Measurements from ENCODE around the gene CKAP4. TPM values are rescaled to one million over a fixed set of nuclear protein-coding genes. Genes with fewer than 3 reads are reported as not detected.
A peak's percentile ranks its signal among the peaks of the same experiment; 100 is the strongest.

The CKAP4 gene
- total RNA-seq, 2 donors from 2014 or later: 5.1 to 17.4 TPM

DNA sequence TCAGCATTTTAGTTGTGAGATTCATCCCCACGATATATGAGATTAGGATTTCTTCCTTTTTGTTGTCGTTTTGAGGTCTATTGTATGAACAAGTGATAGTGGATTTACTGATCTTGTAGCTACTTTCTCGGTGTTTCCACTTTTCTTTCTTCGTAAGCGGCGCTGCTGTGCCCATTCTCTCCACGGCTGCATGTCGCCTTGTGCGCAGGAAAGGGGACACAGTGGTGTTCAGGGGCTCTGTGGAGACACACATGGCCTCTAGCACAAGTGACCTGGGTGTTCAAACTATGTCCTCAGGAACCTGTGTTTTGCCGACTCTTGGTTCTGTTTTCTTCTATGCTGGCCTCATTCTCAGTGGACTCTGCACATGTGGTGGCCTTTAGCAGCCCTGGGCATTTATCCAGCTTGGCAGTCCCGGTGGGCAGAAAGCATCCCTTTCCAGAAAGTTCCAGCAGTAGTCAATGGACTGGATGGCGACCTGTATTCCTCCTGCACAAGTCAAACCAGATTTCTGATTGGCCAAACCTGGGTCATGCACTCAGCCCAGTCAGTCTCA is 18.7 kb downstream of the CKAP4 start:
- ATAC-seq (no peak), DNase-seq (ENCODE audit: low spot score in 2 of 2) (no peak)
- H3K36me3 Mint-ChIP-seq: no peaks in the 10 kb centered on the region
- no peaks in the 10 kb centered on the region for H3K9me3 Mint-ChIP-seq
- no peak overlapping the region for H3K27ac Mint-ChIP-seq

DNA sequence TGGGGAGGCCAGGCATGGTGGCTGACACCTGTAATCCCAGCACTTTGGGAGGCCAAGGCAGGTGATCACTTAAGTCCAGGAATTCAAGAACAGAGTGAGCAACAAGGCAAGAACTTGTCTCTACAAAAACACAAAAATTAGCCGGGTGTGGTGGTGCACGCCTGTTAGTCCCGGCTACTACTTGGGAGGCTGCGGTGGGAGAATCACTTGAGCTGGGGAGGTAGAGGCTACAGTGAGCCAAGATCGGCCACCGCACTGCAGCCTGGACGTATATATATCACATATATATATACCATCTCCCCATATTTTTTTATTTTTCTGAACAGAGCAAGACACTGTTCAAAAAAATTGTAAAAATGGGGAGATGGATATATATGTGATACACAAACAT is 19.5 kb downstream of the CKAP4 start:
- H3K27ac Mint-ChIP-seq: no peak overlapping the region
- no peak for DNase-seq (ENCODE audit: low spot score in 2 of 2)
- H3K9me3 Mint-ChIP-seq: no peaks in the 10 kb centered on the region
- H3K36me3 Mint-ChIP-seq: no peaks in the 10 kb centered on the region
- ATAC-seq: no peak

- ATAC-seq (peak; percentile 55 to 68), DNase-seq (ENCODE audit: low spot score in 2 of 2) (no peak)
- Mint-ChIP-seq H3K36me3 (no peaks in the 10 kb centered on the region), H3K27ac (peak overlapping the region in 1 of 2 donors; percentile 59), H3K9me3 (no peaks in the 10 kb centered on the region)
Measured at GRCh38 chr12:106227641-106228319, 20.0 kb downstream of the CKAP4 start.

GRCh38 chr12:106226884-106227640 is 20.8 kb downstream of the CKAP4 start:
- DNase-seq (ENCODE audit: low spot score in 2 of 2) (peak in 1 of 2 donors; percentile 34), ATAC-seq (peak; percentile 54 to 57)
- Mint-ChIP-seq H3K27ac (peak overlapping the region; percentile 36 to 59), H3K9me3 (no peaks in the 10 kb centered on the region), H3K36me3 (no peaks in the 10 kb centered on the region)

- no peak for ATAC-seq
- DNase-seq (ENCODE audit: low spot score in 2 of 2): no peak
Measured at GRCh38 chr12:106224355-106224706, 23.5 kb downstream of the CKAP4 start.

GRCh38 chr12:106223485-106224354 is 24.1 kb downstream of the CKAP4 start:
- ATAC-seq (peak; percentile 77 to 82), DNase-seq (ENCODE audit: low spot score in 2 of 2) (peak in 1 of 2 donors; percentile 75)
- Mint-ChIP-seq H3K27ac (no peak overlapping the region), H3K9me3 (peaks cover 3 to 5% of the 10 kb centered on the region in 2 donors), H3K36me3 (peaks cover 5% of the 10 kb centered on the region in 2 donors)

More at GRCh38 chr12:106224355-106224706, 23.5 kb downstream of the CKAP4 start:
- Mint-ChIP-seq H3K36me3 (no peaks in the 10 kb centered on the region), H3K9me3 (no peaks in the 10 kb centered on the region), H3K27ac (no peak overlapping the region)

DNA sequence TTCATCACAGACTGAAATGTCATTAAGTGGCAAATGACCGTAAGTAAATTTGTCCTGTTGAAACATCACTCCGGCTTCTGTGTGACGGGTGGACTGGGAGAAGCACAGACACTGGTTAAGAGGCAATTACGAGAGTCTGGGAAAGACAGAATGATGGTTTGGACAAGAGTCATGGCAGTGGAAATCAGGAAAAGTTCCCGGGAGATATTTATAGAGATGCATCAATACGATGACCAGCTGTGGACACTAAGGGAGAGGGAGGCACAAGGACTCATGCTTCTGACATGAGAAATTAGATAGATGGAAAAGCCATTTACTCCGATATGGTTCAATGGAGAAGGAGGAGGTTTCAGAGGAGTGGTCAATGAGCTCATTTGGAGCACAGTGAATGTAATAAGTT is 27.3 kb downstream of the CKAP4 start:
- no peak overlapping the region for H3K27ac Mint-ChIP-seq
- no peak for DNase-seq (ENCODE audit: low spot score in 2 of 2)
- H3K36me3 Mint-ChIP-seq: peaks cover 13 to 17% of the 10 kb centered on the region in 2 donors
- peaks cover 14 to 16% of the 10 kb centered on the region in 2 donors for H3K9me3 Mint-ChIP-seq
- ATAC-seq: no peak

DNA sequence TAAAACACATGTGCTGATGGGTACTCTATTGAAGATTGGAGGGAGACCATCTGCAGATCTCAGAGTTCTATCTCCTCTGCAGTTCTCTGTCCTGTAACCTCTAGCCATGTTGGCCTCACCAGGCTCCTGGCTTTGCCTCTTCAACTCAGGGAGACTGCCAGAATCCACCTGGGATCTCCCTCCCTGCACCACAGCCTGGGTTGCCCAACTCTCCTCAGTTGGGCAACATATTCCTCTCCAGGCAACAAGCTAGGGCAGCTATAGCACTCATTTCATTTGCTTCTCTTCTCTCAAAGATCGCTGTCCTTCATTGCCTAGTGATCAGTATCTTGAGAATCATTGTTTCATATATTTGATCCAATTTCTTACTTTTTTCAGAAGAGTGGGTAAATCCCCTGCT is 28.8 kb downstream of the CKAP4 start:
- H3K36me3 Mint-ChIP-seq: peaks cover 13 to 17% of the 10 kb centered on the region in 2 donors
- H3K9me3 Mint-ChIP-seq: peaks cover 14 to 16% of the 10 kb centered on the region in 2 donors
- DNase-seq (ENCODE audit: low spot score in 2 of 2) (no peak), ATAC-seq (no peak)
- no peak overlapping the region for H3K27ac Mint-ChIP-seq

DNA sequence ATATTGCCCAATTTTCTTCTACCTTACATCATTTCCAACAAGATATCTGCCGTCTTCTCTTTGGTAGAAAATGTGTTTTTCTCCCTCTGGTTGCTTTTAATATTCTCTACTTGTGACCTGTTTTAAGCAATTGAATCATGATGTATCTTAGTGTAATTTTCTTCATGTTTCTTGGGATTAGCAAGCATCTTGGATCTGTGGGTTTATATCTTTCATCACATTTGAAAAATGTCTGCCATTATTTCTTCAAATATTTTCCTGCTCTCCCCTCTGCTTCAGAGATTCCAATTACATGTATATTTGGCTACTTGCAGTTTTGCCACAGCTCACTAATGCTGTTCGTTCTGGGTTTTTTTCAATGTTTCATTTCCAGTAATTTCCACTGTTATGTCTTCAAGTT is 30.1 kb downstream of the CKAP4 start:
- DNase-seq (ENCODE audit: low spot score in 2 of 2) (no peak), ATAC-seq (no peak)
- H3K27ac Mint-ChIP-seq: no peak overlapping the region
- H3K9me3 Mint-ChIP-seq: peaks cover 14 to 16% of the 10 kb centered on the region in 2 donors
- peaks cover 13 to 17% of the 10 kb centered on the region in 2 donors for H3K36me3 Mint-ChIP-seq

- peaks cover 13 to 17% of the 10 kb centered on the region in 2 donors for H3K36me3 Mint-ChIP-seq
- DNase-seq (ENCODE audit: low spot score in 2 of 2): no peak
- H3K27ac Mint-ChIP-seq: no peak overlapping the region
- peaks cover 14 to 16% of the 10 kb centered on the region in 2 donors for H3K9me3 Mint-ChIP-seq
- ATAC-seq: no peak
Measured at GRCh38 chr12:106214571-106214970, 33.2 kb downstream of the CKAP4 start.

DNA sequence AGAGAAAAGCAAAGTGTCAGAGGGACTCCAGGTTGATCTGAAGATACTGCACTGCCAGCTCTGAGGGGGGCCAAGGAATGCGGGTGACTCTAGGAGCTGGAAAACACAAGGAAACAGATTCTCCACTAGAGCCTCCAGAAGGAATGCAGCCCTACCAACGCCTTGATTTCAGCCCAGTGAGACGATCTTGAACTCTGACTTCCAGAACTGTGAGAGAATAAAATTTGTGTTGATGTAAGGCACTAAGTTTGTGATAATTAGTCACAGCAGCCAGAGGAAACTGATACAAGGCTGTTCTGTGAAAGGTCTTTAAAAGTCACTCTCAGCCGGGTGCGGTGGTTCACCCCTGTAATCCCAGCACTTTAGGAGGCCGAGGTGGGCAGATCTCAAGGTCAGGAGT is 34.2 kb downstream of the CKAP4 start:
- H3K27ac Mint-ChIP-seq: no peak overlapping the region
- DNase-seq (ENCODE audit: low spot score in 2 of 2) (no peak), ATAC-seq (no peak)
- H3K9me3 Mint-ChIP-seq: peaks cover 9 to 12% of the 10 kb centered on the region in 2 donors
- peaks cover 8 to 12% of the 10 kb centered on the region in 2 donors for H3K36me3 Mint-ChIP-seq

DNA sequence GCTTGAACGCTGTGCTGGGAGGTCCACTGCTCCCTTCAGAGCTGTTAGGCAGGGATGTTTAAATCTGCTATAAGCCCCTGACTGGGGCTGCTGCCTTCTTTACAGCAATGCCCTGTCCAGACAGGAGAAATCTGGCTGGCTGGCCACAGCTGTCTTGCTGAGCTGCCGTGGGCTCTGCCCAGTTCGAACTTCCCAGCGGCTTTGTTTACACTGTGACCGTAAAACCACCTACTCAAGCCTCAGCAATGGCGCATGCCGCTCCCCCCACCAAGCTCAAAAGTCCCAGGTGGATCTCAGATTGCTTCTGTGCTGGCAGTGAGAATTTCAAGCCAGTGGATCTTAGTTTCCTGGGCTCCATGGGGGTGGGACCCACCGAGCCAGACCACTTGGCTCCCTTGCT is 35.8 kb downstream of the CKAP4 start:
- ATAC-seq: no peak

GRCh38 chr12:106205208-106206069 is 42.4 kb downstream of the CKAP4 start:
- ATAC-seq (no peak), DNase-seq (ENCODE audit: low spot score in 2 of 2) (no peak)
- peaks cover 0 to 13% of the 10 kb centered on the region in 2 donors for H3K9me3 Mint-ChIP-seq
- no peak overlapping the region for H3K27ac Mint-ChIP-seq
- H3K36me3 Mint-ChIP-seq: peaks cover 0 to 4% of the 10 kb centered on the region in 2 donors

More for the DNA sequence above, 35.8 kb downstream of the CKAP4 start:
- no peak for DNase-seq (ENCODE audit: low spot score in 2 of 2)
- H3K27ac Mint-ChIP-seq: no peak overlapping the region
- no peaks in the 10 kb centered on the region for H3K9me3 Mint-ChIP-seq
- H3K36me3 Mint-ChIP-seq: peaks cover 0 to 4% of the 10 kb centered on the region in 2 donors

GRCh38 chr12:106204312-106204711 is 43.5 kb downstream of the CKAP4 start:
- H3K27ac Mint-ChIP-seq: no peak overlapping the region
- peaks cover 0 to 4% of the 10 kb centered on the region in 2 donors for H3K36me3 Mint-ChIP-seq

DNA sequence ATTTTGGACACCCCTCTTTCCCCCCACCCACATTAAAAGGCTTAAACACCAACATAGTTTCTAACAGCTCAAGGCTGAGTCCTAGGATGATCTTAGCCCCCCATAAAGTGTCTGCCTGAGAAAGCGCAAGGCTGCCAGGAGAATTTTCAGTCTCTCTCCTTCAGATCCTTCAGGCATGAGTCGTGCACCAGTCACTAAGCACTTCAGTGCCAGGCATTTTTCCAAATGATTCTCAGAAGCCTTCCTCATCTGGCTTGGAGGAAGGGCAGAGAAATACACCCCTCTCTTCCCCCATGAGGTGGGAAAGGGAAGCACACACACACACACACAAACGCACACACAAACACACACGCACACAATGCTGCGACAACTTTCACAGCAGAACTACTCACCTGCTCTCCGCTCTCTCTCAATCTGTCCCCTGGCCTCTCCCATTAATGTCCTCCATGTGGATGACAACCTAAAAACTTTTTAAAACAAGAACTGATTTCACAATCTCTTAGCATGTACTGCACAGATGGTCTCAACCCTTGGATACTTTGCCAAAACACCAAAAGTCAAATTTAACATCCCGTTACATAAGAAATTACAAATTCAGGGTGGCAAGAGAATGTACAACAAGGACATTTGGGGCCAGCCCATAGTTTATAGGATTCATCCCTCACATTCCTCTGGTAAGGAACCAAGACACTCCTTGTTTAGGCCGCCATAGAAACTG is 49.8 kb downstream of the CKAP4 start:
- no peaks in the 10 kb centered on the region for H3K36me3 Mint-ChIP-seq
- no peak for ATAC-seq
- DNase-seq (ENCODE audit: low spot score in 2 of 2): no peak
- H3K27ac Mint-ChIP-seq: peak overlapping the region in 1 of 2 donors; percentile 1
- H3K9me3 Mint-ChIP-seq: no peaks in the 10 kb centered on the region

More at GRCh38 chr12:106204312-106204711, 43.5 kb downstream of the CKAP4 start:
- peaks cover 0 to 13% of the 10 kb centered on the region in 2 donors for H3K9me3 Mint-ChIP-seq
- ATAC-seq: no peak
- DNase-seq (ENCODE audit: low spot score in 2 of 2): no peak

All from activated naive CD4-positive, alpha-beta T cell treated with anti-CD3 and anti-CD28 coated beads, Interleukin-2, amount 50 U/mL, for 72 hours (primary cell).